Colonic mucosa (tissue), 4 donors: ENCODE data around the gene CARD11. TPM values are rescaled to one million over a fixed set of nuclear protein-coding genes. Genes with fewer than 3 reads are reported as not detected.

Source experiments
- DNase-seq: peaks from one replicate; pipeline ENCODE4 v3.0.0-alpha.2; 2020
- H3K27ac ChIP-seq: fragments of 200-600 bp; one replicate; pipeline ENCODE4 v1.8.0; 2021
- H3K27me3 ChIP-seq: fragments of 200-600 bp; one replicate; pipeline ENCODE4 v1.8.0; 2021
- H3K36me3 ChIP-seq: fragments of 200-600 bp; one replicate; pipeline ENCODE4 v1.8.0; 2021
- H3K4me1 ChIP-seq: fragments of 200-600 bp; one replicate; pipeline ENCODE4 v1.8.0; 2021; ENCODE audit warnings: mild to moderate bottlenecking
- H3K4me3 ChIP-seq: fragments of 200-600 bp; one replicate; pipeline ENCODE4 v1.8.0; 2021
- H3K9ac ChIP-seq, 2 donors: one replicate each; pipeline ENCODE4 v1.7.0; 2013; ENCODE audit warnings: control low read depth in 2 of 2, low read depth in 2 of 2, low read length in 2 of 2
- H3K9me3 ChIP-seq: fragments of 200-600 bp; one replicate; pipeline ENCODE4 v1.8.0; 2021
- CTCF ChIP-seq: fragments of 200-600 bp; IDR thresholded peaks from one replicate; pipeline ENCODE4 v1.8.0; 2022; ENCODE audit warnings: antibody characterized with exemption, mild to moderate bottlenecking
- intact Hi-C: fragments of 100-400 bp; cut with DNase I; formaldehyde crosslinking; loops from one replicate; pipeline ENCODE4 v1.14.1; 2022
- total RNA-seq, 2 donors: library from RNA; stranded (reverse); fragmentation: NEBNext Ultra II Directional in 1 of 2; extraction: Animal tissue kit (Norgen Biotek cat#: 25700) in 1 of 2; gene quantifications; one replicate each; pipeline ENCODE4 v1.2.1, GENCODE V29; 2021
- donor health status: healthy.
- donor health status: DM: no; HTN: no; CAD: no.
- donor health status: DM: no; HTN: no; CAD: no.

Gene CARD11
- total RNA-seq, 2 donors from 2014 or later = 1.8 to 5.0 TPM

GRCh38 chr7:3069771-3070449 lies 26.2 kb upstream of the CARD11 start:
- no peak for DNase-seq
- no peak overlapping the region for H3K9ac ChIP-seq
- no peaks in the 10 kb centered on the region for H3K4me1 ChIP-seq
- no peak overlapping the region for H3K27ac ChIP-seq
- H3K4me3 ChIP-seq = no peak overlapping the region
- H3K9me3 ChIP-seq = no peaks in the 10 kb centered on the region
- H3K36me3 ChIP-seq = no peaks in the 10 kb centered on the region
- no peaks in the 10 kb centered on the region for H3K27me3 ChIP-seq
- intact Hi-C loops = no loop called here
- TF ChIP-seq CTCF = no peak

- Histone ChIP-seq H3K4me3 (no peak overlapping the region), H3K27me3 (no peaks in the 10 kb centered on the region), H3K9me3 (no peaks in the 10 kb centered on the region), H3K4me1 (no peaks in the 10 kb centered on the region), H3K36me3 (no peaks in the 10 kb centered on the region), H3K27ac (no peak overlapping the region), H3K9ac (no peak overlapping the region)
- DNase-seq = no peak
- intact Hi-C loops = no loop called here
- no peak for TF ChIP-seq CTCF
These were observed 24.9 kb upstream of the CARD11 start for GRCh38 chr7:3068530-3068929.

GRCh38 chr7:3067606-3068380 lies 24.1 kb upstream of the CARD11 start:
- no peaks in the 10 kb centered on the region for H3K36me3 ChIP-seq
- no peaks in the 10 kb centered on the region for H3K4me1 ChIP-seq
- H3K27me3 ChIP-seq = no peaks in the 10 kb centered on the region
- H3K9me3 ChIP-seq = no peaks in the 10 kb centered on the region
- H3K9ac ChIP-seq = no peak overlapping the region
- H3K4me3 ChIP-seq = no peak overlapping the region
- TF ChIP-seq CTCF = no peak
- DNase-seq = no peak
- intact Hi-C loops = no loop called here
- no peak overlapping the region for H3K27ac ChIP-seq

GRCh38 chr7:3067193-3067592 lies 23.5 kb upstream of the CARD11 start:
- H3K4me3 ChIP-seq = no peak overlapping the region
- no peak for TF ChIP-seq CTCF
- no peak overlapping the region for H3K27ac ChIP-seq
- H3K9me3 ChIP-seq = no peaks in the 10 kb centered on the region
- intact Hi-C loops = no loop called here
- H3K4me1 ChIP-seq = no peaks in the 10 kb centered on the region
- no peak overlapping the region for H3K9ac ChIP-seq
- H3K27me3 ChIP-seq = no peaks in the 10 kb centered on the region
- no peaks in the 10 kb centered on the region for H3K36me3 ChIP-seq
- no peak for DNase-seq

GRCh38 chr7:3066506-3066905 lies 22.8 kb upstream of the CARD11 start:
- H3K9ac ChIP-seq = no peak overlapping the region
- intact Hi-C loops = no loop called here
- TF ChIP-seq CTCF = no peak

More at GRCh38 chr7:3066506-3066905, 22.8 kb upstream of the CARD11 start:
- no peak overlapping the region for H3K4me3 ChIP-seq
- H3K4me1 ChIP-seq = no peaks in the 10 kb centered on the region
- H3K9me3 ChIP-seq = no peaks in the 10 kb centered on the region
- no peak overlapping the region for H3K27ac ChIP-seq
- no peak for DNase-seq
- H3K36me3 ChIP-seq = no peaks in the 10 kb centered on the region
- H3K27me3 ChIP-seq = no peaks in the 10 kb centered on the region
